Endothelial cell of umbilical vein (primary cell): ENCODE results near the gene GALNT8.

Experiments used
- EZH2 ChIP-seq: IDR thresholded peaks from 2 replicates; pipeline ENCODE4 v1.6.1; 2012; ENCODE audit warnings: borderline replicate concordance, low read depth, mild to moderate bottlenecking, moderate library complexity, low read length, inconsistent platforms; ENCODE audit not compliant: severe bottlenecking
- MYC ChIP-seq: IDR thresholded peaks from one replicate; pipeline ENCODE4 v1.6.1; 2011; ENCODE audit warnings: mild to moderate bottlenecking, low read depth, low read length
- POLR2AphosphoS5 ChIP-seq: IDR thresholded peaks from 2 replicates; pipeline ENCODE4 v1.6.1; 2012; ENCODE audit warnings: low read depth, mild to moderate bottlenecking, control low read depth, low read length, moderate library complexity; ENCODE audit not compliant: insufficient read depth
- TF ChIP-seq, protein P1 (sequence below), 2 donors: IDR thresholded peaks; 1 replicate in 1 of 2; 2 replicates in 1 of 2; pipeline ENCODE4 v1.5.1; 2011; ENCODE audit warnings: low read length in 2 of 2, mild to moderate bottlenecking in 2 of 2, moderate library complexity in 2 of 2, control low read depth in 1 of 2, inconsistent platforms in 1 of 2, low read depth in 1 of 2; ENCODE audit not compliant: insufficient read depth in 1 of 2; ENCODE audit errors: extremely low read depth in 1 of 2
- TF ChIP-seq, protein P2 (sequence below): IDR thresholded peaks from 2 replicates; pipeline ENCODE4 v1.6.1; 2011; ENCODE audit not compliant: insufficient read depth, insufficient read length

DNA sequence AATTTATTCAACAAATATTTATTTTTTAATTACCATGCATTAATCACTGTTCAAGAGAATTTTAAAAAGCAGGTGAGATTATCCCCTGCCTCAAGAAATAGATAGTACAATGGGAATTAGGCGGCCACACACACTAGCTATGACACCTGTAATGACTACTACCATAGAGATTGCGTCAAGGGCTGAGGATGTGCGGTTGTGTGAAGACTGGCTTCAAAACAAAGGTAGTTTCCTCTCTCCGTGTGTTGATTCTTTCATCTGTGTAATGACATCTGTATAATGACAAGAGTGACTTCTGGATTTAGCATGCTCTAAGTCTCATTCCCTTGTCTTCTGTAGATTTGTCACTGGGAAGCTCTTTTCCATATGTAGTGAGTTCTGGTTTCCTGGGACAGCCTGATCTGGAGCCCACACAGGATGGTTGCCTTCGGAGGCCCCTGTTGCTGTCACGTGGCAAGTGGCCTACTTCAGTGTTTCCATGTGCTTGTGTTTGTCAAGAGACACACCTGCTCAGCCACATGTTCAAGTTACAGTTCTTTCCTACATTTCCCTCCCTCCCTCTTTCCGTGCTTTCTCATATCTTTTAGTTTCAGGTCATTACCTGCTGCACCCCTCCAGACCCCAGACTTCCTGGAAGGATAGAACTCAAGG lies 64.3 kb downstream of the GALNT8 start:
- TF ChIP-seq EZH2 (no peak), MYC (no peak), POLR2AphosphoS5 (no peak)
- TF ChIP-seq, protein P1, sequence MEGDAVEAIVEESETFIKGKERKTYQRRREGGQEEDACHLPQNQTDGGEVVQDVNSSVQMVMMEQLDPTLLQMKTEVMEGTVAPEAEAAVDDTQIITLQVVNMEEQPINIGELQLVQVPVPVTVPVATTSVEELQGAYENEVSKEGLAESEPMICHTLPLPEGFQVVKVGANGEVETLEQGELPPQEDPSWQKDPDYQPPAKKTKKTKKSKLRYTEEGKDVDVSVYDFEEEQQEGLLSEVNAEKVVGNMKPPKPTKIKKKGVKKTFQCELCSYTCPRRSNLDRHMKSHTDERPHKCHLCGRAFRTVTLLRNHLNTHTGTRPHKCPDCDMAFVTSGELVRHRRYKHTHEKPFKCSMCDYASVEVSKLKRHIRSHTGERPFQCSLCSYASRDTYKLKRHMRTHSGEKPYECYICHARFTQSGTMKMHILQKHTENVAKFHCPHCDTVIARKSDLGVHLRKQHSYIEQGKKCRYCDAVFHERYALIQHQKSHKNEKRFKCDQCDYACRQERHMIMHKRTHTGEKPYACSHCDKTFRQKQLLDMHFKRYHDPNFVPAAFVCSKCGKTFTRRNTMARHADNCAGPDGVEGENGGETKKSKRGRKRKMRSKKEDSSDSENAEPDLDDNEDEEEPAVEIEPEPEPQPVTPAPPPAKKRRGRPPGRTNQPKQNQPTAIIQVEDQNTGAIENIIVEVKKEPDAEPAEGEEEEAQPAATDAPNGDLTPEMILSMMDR (IDR thresholded peaks at IDR 0.05; ENCODE audit: extremely low read depth in 1 of 2, insufficient read depth in 1 of 2, low read depth in 1 of 2, low read length in 2 of 2) = no peak
- TF ChIP-seq, protein P2, sequence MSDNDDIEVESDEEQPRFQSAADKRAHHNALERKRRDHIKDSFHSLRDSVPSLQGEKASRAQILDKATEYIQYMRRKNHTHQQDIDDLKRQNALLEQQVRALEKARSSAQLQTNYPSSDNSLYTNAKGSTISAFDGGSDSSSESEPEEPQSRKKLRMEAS = no peak
